ENCODE data around the gene EPC1.
"Not testable (repeated sequence)": the region's sequence is repeated elsewhere in the genome, so short reads cannot be mapped to it uniquely, and the experiment has no call there.

- not testable (repeated sequence) for TF ChIP-seq POLR2A, CTCF (IDR thresholded peaks at IDR 0.05)
Observed at GRCh38 chr10:32218206-32219044, 128.5 kb downstream of the EPC1 start.

All from ovary (tissue), 3 donors.